GDM1 (cell line): Measurements from ENCODE around the gene HOXB8.
A peak's percentile ranks its signal among the peaks of the same experiment; 100 is the strongest.

Source experiments
- DNase-seq: peaks from one replicate; lab custom pipeline; 2025; lab: John Stamatoyannopoulos, UW

HOXB8 gene

DNA sequence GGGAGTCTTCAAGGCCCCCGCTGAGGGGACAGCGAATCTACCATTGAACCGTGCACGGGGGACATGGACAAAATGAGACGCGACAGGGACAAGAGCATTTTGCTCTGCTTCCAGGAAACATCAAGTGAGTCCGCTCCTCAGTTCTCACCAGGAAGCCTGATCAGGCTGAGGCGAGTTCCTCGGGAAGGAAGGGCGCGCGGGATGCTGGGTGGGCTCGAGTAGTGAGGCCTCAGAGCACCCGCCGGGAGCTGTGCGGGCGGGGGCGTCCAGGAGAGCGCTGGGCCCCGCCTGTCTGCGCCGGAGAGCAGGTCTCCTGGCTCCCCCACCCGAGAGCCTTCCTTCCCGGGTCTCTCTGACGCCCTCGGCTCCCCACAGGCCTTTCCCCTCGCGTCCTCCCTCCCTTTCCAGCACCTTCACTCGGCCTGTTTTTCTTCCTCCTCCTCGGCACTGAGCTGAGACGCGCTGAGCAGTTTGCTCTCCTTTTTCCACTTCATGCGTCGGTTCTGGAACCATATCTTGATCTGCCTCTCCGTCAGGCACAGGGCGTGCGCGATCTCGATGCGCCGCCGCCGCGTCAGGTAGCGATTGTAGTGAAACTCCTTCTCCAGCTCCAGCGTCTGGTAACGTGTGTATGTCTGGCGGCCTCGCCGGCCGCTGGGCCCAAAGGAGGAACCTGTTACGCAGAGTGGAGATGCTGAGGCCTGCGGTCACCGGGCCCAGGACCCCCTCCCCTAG, 18.9 kb downstream of the HOXB8 start:
- no peak for DNase-seq

DNA sequence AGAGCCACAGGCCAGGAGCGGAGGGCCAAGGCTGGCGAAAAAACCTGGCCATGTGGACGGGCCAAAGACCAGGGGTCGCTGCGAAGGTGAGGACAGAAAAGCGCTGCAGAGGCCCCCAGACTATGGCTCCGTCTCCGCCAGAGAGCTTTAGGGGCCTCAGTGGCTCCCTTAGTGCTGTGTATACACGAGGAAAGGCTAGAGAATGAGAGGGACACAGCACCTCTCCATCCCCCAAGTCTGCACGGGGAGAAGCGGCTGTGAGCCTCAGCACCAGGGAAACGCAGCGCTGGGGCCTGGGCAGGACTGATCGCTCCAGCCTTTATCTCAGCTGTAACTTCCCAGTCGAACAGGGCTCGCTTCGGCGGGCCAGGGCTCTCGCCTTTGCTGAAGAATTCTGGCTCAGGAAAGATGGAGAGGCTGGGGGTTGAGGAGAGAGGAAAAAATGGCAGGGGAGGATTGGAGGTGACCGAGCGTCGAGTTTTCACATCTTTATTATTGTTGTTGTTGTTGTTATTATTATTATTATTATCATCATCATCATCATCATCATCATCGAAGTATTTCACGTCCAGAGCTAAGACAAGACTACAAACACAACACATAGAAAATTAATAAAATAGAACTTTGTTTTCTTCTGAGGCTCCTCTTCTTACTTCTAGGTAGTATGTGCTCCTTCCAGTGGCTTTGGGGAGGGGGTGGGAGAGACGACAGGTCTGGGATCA, 19.7 kb downstream of the HOXB8 start:
- no peak for DNase-seq

DNA sequence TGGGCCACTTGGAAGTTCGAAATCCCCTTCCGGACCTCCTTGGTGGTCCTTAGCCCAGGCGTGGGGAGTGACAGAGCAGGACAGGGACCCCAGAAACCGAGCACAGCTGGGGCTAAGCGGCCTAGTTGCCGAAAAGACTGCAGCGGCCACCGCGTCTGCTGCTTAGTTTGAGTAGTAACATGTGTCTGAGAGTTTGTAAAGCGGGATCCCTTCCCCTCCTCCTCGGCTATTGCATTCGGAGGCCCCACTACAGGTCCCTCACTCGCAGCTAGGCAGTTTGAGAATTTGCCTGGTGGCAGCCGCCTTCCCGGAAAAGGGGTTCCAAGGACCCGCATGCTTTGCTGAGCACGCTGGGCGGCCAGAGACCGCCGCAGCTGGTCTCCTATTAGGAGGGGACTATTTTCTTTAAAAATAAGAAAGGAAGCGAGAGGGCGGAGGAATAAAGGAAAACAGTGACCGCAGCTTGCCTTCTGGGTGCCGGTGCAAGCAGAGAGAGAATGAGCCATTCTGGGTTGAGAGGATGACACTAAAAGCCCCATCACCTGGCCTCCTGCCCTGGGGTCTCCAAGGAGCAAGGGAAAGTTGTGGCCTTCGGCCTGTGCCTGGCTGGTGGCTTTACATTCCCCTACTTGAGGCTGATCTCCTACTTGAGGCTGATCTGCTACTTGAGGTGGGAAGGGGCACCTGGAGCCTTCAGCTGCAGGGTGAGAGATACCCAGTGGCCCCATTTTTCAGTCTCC, 20.4 kb downstream of the HOXB8 start:
- no peak for DNase-seq

DNA sequence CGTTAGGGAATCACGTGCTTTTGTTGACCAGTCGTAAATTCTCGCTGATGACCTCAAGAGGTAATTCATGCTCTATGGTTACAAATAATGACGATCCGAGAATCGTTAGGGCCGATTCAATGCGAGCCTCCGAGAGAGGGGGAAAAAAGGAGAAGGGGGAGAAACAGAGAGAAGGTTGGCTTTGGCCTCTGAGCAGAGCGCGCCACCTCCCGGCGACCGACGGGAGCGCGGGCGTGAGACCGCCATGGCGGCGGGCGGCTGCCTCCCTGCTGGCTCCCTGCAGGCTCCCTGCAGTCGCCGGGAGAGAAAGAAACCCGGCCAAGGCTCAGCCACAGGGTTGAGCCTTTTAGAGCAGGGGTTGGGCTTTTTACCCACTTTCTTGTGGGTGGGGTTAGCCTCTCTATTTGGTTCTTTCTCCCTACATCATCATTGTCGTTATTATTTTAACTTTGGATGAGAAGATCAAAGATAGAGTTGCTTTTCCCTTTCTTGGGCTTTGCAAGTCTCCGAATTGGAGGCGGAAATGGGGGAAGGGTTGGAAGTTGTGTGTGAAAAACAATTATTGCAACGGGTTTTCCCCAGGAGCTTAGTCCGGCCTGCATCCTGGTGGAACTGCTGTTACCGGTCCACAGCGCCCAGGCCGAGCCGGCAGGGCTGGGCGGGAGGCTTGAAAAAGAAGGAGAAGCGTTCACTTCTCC, 21.1 kb downstream of the HOXB8 start:
- peak; percentile 58 for DNase-seq

DNA sequence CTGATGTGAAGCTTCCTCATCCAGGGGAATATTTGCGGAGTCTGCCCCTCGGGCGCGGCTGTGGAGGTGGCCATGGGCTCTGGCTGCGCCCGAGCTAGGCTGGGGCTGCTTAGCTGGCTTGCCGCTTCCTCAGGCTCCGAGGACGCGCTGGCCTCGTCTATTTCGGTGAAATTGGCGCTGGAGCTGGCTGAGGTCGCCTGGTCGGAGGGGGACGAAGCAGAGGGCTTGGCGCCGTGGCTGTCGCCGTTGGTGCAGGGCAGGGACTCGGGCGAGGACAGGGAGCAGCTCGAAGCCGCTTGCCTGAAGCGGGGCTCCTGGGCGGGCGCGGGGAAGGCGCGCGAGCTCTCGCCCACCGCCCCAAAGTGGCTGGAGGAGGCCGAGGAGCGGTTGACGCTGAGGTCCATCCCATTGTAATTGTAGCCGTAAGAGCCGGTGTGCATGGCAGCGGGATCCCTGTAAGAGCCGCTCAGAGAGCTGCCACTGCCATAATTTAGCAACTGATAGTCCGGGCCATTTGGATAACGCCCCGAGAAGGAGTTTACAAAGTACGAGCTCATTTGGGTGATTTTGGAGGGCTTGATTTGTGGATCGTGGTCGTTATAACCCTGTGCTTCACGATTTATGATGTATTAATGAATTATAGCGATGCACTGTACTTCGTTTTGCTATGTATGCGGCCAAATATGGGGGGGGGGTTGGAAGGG, 21.8 kb downstream of the HOXB8 start, which contains the start of gene HOXB5:
Gene HOXB5, minus strand, starts transcription at position 654 of the 704 bp plus-strand sequence. Its CDS starts 97 bp downstream, at position 557.
- no peak for DNase-seq

DNA sequence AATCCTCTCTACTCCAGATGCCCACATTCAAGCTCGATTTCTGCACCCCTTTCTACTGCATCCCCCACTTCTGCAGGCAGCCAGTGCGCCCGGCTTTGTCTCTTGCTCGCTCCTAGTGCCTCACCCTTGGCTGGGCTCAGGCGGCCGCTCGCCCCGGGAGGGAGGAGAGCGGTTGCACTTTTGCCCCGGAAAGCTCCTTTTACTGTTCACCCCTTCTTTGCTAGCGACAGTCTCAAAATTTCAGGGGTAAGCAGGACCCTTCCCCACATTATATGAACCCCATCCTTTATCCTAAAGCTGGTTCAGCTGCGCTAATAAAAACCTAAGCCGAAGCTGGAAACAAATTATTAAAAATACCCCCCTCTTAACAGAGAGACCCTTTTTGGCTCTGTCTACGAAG, 22.5 kb downstream of the HOXB8 start:
- DNase-seq: no peak

DNA sequence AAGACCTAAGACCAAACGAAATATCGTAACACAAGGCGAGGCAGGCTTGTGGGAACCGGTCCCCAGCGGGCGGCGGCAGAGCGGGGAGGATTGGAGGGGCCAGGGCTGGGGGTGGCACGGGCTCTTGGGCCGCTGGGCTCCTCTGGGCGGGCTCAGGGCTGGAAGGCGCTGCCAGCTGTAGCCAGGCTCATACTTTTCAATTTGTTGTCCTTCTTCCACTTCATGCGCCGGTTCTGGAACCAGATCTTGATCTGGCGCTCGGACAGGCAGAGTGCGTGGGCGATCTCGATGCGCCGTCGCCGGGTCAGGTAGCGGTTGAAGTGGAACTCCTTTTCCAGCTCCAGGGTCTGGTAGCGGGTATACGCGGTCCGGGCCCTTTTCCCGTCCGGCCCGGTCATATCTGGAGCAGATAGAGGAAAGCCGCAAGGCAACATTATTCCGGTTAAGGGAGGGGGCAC, 23.0 kb downstream of the HOXB8 start:
- no peak for DNase-seq

DNA sequence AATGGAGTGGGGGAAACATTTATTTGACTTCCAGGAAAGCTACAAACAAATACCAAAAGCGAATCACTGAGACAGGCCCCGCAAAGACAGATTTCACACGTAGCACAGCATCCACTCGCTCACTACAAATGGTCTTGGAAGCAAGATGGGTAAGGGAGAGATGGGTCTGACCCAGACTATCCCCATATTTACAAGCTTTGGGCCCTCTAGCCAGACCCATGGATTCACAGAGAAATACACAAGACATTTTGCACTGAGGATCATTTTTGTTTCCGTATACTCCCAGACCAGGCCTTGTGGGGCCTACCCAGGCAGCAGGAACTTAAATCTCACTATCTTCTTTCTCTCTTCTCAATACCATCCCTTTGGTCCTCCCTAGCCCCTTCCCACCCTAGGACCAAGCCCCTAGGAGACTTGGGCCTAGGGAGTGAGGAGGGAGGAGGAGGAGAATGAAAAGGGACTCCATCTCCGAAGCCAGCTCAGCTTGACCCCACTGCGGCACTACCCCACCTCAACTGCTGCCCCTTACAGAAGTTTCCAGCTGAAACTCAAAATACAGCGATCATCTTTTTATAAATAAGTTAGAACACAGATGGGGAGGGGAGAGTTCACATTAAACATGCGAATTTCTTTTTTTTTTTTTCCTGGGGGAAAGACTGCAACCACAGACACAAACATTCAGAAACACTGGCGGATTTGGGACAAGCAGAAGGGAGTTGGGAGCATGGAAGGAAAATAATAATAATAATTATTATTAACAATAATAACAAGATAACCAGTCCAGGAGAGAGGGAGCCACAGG, 23.6 kb downstream of the HOXB8 start:
- no peak for DNase-seq

DNA sequence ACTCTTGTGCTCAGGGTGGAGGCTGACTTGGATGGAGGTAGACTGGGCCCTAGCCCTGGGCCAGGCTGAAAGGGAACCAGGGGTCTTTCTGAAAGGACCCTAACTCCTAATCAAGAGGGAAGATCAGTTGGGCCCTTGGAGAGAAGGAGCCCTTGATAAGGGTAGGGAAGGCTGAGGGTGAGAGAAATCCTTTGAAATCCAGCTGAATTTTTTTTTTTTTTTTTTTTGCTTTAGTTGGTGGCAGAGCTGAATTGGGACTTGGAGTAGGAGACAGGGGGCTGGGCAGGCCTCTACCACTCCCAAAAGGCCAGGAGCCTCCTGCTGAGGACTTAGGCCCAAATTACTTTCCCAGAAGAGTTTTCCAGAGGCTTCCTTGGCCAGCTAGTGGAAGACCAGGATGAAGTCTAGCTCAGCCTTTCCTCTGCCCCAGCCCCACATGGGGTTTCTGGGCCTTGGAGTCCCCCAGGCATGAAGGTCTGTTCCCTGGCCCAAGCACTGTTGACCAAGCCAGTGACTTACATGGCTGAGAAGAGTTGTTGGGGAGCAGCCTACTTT, 24.4 kb downstream of the HOXB8 start:
- DNase-seq: no peak

DNA sequence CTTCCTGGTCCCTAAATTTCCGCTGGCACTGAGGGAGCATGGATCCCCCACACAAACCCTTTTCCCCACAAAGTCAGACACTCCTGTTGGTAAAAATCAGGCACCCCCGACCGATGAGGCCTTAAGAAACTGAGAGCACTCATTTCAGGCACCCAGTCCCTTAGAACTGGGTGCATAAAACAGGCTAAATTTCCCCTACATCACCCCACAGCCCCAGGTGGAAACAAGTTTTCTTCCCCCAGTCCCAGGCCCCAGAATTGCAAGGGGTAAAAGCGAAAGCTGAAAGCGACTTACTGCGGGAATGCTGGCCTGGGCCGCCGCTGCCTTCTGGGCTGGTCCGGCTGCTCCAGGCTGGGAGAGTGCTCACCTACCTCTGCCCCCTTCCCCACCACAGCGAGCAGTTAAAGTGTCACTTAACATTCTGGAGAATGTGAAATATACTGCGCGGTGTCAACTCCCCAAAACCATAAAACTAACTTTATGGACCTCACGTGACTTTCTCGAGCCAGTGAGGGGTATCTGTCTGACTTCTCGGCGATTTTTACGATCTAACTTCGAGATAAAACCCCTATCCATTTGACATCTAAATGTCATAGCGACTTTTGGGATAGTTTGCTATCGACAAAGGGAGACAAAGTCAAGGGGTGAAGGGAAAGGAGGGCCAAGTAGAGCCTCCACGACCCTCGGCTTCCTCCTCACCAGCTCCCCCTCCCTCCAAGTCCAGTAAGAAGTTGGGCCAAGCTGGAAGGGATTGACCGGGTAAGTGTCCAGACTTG, 25.1 kb downstream of the HOXB8 start, which contains the start of gene HOXB3:
Gene HOXB3, minus strand, starts transcription at position 411 of the 776 bp plus-strand sequence. CDS start 37,767 bp downstream, outside the sequence.
- no peak for DNase-seq

DNA sequence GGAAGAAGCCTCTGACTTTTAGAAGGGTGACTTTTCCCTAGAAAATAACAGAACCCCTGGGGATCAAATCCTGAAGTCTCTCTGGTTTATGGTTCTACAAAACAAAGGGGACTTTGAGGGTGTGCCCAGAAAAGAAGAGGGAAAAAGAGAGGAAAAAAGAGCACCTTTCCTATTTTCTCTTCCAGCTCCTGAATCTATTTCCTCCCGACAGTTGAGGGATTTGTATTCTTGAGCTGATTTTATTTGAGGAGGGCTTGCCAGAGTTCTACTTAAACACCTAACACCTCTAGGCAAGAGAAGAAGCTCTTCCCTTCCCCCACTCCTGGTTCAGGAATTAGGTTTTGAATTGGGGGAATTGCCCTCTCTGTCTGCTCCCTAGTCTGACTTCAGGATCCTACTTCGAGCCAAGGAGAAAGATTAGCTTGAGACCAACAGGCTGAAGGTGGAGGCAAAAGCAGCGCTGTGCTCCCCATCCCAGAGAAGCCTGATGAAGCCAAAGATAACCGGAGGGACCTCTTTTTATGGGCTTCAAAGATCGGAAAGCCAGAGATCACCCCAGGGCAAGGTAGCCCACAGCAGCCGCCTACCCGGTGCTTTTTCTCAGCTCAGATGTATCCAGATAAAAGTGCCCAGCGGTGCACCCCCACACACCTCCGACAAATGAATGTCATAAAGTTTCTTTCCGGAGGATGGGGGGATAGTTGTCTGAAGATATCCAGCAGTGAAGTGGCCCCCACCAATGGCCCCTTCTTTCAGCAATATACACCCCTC, 25.8 kb downstream of the HOXB8 start:
- no peak for DNase-seq

DNA sequence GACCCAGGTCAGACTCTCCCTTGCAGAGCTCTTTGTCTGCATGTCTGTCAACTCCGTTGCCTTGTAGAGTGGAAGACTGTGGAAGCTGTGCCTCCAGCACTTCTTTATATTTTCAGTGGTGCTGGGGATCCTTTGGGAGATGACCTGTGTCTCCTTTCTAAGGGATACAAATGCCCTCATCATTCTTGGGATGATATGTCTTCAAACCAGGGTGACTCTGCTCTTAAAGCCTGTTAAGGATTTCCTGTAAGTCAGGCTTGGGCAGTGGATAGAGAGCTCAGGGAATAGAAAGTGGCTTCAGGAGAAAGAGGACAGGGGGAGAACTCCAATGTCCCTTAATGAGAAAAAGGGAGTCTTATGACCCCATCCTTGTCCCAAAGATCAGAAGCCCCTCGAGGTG, 26.6 kb downstream of the HOXB8 start:
- DNase-seq: no peak

DNA sequence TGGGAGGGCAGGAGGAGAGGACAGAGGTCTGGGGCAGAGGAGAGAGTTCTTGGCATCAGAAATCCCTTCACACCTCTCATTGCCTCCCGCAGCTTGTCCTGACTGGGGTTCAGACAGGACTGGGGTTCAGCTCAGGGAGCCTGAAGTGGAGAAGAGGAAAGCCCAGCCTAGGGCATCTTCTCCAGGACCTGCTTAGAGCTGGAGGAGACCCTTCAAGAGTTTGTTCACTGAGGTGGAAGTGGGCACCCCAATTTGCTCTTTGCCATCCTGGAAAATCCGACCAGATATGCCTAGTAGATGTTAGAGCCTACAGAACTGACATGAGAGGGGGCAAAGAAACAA, 27.0 kb downstream of the HOXB8 start:
- no peak for DNase-seq

DNA sequence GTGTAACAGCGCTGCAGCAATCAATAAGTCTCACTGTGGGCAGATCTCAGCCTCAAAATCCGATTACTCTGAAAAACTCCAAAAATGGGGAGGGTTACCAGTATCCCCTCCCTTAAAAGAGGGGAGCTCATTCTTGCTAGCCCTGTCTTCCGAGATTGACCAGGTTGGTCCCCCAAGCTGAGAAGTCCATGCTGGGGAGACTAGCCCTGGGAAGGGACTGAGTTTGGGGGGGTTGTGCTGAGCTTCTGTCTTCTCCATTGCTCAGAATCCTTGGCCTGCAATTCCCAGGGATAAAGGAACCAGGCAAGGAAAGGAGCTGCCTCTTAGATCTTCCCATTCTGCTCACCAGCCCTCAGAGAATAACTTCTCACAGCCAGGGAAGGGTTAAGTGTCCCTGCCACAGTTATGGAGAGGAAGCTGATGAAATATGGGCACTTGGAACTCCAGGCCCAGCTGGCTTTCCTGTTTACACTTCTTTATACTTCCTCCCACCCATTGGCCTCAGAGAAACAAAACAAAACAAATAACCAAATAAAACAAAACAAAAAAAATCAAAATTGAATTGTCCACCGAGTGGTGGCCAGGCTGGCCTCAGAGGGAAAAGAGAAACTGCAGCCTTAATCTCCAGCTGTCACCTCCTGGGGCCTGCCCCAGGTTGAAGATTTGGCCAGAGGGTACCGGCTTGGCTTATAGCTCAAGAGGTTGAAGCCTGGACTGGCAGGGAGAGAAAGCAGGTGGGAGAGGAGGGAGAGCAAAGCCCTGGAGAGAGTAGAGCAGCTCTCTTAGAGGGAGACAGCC, 27.6 kb downstream of the HOXB8 start:
- DNase-seq: no peak

DNA sequence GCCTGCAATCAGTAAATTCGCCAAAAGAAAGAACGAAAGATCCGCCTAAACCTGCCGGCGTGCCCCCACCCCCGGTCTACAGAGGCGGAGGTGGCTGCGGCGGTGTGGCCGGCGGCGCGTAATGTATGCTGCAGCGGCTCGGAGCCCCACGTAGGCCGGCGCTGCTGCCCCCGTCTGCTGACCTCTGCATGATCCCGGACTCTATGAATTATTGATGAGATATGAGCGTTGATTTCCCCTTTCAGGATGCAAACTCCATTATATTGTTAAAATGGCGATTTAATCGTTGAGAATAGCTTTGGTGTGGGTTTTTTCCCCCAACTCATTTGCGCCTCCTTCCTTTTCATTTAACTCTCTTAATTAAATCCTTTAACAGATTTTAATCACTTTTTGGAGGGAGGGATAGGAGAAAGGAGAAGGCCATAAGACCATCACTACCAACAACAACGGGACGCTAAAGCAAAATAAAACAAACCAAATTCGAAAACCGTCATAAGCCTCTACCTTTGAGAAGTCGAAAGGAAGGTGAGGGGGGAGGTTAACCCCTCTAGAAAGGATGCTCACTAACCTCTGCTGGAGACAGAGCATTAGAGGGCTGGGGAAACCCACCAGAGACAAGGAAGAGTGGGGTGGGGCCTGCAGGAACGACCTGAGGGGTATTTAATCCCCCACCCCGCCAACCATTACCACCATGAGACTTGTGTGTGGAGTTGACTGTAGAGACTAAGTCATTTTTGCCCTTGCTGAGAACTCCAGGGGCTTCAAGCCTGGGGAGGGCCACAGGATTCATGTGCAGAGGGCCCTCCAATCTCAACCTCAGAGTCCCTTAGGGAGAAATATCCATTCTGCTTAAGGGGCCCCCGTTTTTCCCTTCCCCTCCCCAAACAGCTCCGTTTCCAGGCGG, 28.5 kb downstream of the HOXB8 start:
- DNase-seq: no peak

DNA sequence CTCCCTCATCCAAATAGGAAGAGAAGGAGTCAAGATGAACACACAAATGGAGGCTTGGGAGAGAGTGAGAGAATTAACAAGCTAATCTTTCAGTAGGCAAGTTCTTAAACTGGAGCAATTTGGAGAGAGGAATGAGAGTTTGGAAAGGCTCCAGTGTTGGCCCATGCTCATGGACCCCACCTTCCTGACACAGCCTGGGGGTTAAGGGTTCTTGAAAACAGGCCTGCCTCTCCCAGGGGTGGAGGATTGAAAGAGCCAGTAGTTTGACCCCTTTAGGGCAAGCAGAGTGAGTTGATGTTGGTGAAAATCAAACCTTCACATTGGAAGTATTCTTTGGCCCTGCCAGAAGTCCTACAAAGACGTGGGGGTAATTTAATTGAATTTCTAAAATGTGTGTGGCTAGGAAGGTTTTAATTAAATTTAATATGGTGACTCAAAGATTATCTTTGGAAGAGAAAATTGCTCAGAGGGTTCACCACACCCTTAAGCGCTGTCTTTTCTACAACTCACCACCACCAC, 30.8 kb downstream of the HOXB8 start:
- no peak for DNase-seq
